Cardiac septum (tissue), 1 donor: ENCODE results near the gene ZNRF4. TPM values are rescaled to one million over a fixed set of nuclear protein-coding genes. Genes with fewer than 3 reads are reported as not detected.
"Not testable (repeated sequence)": the region's sequence is repeated elsewhere in the genome, so short reads cannot be mapped to it uniquely, and the experiment has no call there.

Source experiments
- DNase-seq: peaks from one replicate; pipeline ENCODE4 v3.0.0-alpha.2; 2020; ENCODE audit warnings: low spot score
- intact Hi-C: fragments of 100-400 bp; cut with DNase I; formaldehyde crosslinking; loops from one replicate; pipeline ENCODE4 v1.14.0; 2022
- total RNA-seq: library from RNA; stranded (reverse); fragmentation: NEBNext Ultra II Directional; extraction: Animal tissue kit (Norgen Biotek cat#: 25700); gene quantifications from one replicate; pipeline ENCODE4 v1.2.1, GENCODE V29; 2021
- donor health status: DM: no; HTN: no; CAD: no.

Gene ZNRF4
- total RNA-seq, 1 donor from 2014 or later = not detected

DNA sequence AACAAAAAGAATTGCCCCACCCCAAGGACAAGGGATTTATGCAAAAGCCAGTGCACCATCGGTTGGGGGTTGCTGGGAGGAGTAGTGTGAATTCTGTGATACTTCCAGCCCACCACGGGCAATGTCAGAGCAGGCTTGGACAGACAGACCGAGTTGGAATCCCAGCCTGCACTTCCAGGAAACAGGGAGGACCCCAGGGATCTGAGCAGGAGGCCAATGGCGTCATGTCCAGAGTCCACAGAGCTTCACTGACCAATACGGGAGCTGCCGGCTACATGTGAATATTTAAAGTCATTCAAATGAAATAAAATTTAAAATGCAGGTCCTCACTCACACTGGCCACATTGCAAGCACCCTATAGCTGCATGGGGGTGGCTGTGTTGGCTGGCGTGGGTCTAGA, 10.9 kb downstream of the ZNRF4 start:
- intact Hi-C loops = no loop called here
- no peak for DNase-seq

DNA sequence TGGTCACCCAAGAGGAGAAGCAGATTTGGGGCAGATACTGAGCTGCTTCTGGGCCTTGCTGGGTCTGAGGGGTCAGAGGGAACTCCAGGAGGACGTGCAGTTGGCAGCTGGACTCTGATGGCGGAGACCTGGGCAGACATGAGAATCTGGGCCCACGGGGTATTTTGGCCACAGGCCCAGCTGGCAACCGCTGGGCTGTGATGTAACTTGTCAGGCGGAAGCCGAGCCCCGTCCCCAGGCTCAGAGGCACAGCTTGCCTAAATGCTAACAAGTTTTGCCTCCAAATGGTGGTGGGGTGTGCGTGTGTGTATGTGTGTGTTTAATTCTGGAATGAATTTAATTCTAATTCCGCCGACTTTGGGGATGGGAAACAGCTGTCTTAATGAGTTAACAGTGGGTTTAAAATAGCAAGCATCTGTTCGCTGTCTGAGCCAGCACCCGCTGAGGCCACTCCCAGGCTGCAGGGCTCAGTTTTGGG, 11.6 kb downstream of the ZNRF4 start:
- no peak for DNase-seq
- intact Hi-C loops = no loop called here

DNA sequence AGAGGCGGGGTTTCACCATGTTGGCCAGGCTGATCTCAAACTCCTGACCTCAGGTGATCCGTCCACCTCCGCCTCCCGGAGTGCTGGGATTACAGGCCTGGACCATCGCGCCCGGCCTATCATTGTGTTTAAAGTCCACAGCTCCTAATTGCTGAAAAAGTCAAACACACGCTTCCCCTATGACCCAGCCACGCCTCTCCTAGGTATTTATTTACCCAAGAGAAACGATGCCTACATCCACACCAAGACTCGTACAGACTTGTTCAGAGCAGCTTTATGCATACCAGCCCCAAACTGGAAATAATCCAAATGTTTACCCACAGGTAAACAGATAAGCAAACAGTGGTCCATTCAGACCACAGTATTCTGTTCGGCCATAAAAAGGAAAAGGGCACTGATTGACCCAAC, 15.1 kb downstream of the ZNRF4 start:
- no peak for DNase-seq
- intact Hi-C loops = no loop called here

DNA sequence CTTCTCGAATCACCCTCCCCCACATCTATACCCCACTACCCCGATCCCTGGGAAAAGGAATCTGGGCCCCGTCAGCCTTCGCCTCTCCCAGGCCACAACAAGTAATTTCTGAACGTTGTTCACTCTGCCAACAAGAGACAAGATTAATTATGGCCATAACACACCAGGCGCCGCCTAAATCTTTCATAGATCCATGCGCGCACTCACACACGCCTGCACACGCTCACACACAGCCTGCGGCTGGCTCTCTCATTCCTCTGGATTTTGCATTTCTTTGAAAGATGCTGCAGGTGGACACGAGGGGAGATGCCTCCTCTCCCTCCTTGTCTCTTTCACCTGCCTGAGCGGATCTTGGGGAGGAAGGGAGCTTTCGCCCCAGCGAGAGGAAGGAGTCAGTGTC, 17.1 kb downstream of the ZNRF4 start:
- no peak for DNase-seq
- intact Hi-C loops = no loop called here

DNA sequence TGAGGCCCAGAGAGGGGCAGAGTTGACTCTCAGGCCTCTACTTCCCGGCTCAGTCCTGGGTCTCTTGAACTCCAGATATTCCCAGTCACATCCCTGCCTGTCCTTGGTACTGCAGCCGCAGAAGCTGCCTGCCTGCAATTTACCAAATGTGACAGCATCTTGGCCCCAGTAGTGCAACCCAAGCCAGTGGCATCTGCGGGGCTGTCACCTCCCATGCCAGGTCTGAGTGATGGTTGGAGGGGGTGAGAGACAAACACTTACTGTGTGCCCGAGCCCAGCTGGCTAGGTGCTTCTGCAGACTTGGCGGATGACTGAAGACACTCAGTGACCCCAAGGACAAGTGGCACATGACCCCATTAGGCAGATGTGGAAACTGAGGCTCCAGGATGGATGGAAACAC, 18.4 kb downstream of the ZNRF4 start:
- no peak for DNase-seq
- intact Hi-C loops = no loop called here

DNA sequence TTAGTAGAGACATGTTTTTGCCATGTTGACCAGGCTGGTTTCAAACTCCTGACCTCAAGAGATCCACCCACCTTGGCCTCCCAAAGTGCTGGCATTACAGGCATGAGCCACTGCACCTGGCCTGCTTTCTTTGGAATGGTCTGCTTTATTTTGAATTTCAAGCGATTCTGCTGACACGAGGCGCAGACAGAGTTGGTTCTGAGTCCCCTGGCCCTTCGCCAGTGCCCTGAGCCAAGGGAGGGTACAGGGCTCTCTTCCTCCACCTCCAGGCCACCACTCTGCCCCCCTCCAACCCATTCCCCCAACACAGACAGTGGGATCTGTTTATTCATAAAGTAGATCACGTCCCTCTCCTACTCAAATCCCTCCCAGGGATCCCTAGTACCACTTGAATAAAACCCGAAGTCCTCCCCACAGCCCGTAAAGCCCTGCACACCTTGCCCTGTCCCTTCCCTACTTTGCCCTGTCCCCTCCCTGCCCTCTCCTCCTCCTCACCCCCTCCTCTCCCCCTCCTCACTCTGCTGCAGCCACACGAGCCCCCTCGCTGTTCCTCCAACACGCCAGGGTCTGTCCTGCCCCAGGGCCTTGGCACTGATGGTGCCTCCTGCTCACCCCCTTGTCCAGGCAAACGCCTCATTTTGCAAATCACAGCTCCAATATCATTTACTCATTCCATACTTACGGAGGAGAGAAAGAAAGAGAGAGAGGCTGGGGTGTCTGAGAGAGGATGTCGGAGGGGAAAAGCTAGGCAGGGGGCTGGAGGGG, 22.4 kb downstream of the ZNRF4 start:
- no peak for DNase-seq
- intact Hi-C loops = no loop called here

DNA sequence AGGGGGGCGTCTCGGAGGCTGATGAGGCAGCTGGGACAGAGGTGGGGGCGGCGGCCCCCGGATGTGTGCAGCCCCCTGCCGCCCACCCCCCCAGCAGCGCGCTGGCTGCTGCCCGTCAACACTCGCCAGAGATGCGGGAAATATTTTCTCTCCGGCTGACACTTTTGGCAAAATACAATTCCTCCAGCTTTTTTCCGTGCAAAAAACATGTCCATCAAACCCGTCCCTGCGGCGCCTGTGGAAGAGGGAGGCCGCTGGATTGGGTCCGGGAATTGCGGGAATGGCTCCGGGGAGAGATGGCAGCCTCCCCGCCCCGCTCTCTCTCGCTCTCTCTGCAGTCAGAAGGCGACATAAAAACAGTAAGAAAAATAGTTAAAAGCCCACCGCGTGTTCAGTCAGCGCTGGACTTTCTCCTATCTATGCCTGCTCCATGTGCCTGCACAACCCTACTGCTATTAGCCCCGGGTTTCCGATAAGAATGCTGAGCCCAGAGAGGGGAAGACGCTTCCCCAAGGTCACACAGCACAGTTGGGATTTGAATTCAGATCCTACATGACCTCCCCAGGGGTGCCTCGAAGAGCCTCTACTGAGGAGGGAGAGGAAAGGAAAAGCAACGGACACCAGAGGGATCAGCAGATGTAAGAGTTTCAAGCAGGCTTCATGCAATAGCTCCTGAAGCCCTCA, 23.2 kb downstream of the ZNRF4 start:
- DNase-seq = no peak
- intact Hi-C loops = no loop called here

DNA sequence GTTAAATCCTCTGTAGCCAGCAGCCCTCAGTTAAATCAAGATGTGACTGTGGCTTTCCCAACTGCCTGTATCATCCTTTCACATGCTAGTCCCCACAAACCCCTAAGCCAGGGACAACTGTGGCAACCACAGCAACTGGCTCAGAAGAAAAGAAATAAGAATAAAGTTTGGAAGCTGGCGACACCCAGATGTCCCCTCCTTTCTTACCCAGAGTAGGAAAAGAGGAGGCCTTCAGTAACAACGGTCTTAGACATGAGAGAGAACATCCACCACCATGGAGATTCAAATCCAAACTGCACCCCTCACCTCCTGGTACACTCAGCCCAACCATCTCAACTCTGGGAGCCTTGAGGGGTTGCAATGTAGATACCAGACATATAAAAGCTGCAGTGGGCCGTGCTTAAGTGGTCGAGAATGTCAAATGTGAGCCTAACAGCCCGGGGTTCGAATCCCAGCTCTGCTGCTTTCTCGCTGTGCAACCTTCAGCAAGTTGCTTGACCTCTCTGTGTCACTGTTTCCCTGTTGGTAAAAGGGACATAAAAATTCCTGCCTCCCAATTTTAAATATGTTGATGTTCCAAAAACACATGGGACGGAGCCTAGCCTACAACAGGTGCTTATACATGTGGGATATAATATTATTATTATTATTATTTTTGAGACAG, 23.8 kb downstream of the ZNRF4 start:
- no peak for DNase-seq
- intact Hi-C loops = no loop called here

DNA sequence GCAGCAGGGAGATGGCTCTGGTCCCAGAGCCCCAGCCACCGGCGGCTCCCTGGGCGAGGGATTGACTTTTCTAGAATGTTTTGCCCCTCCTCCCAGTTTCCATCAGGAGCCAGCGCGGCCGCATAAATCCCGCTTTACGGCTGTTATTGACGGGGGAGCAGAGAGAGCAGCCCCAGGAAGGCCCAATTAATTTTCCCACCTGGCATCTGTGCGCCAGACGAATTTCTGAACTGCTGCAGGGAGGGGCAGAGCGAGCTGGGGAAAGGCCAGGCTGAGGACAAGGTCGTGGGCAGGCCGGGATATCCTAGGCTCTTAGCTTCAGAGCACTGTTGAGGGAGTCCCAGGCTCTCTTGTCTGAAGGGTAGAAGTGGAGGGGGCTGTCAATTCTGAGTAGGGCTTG, 24.7 kb downstream of the ZNRF4 start:
- intact Hi-C loops = no loop called here
- DNase-seq = no peak

DNA sequence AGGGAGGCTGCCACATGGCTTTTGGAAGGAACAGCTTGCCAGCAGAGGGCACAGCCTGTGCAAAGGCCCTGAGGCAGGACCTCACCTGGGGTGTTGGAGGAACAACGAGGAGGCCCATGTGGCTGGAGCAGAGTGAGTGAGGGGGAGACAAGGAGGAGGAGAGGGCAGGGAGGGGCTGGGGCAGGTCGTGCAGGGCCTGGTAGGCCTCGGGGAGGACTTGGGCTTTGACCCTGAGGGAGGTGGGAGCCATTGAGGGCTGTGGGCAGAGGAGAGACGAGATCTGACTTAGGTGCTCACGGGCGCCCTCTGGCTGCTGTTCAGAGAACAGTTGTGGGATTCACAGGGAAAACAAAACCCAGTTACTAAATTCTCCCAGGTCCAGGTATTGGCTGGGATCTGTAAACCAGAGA, 25.2 kb downstream of the ZNRF4 start:
- intact Hi-C loops = no loop called here
- no peak for DNase-seq

DNA sequence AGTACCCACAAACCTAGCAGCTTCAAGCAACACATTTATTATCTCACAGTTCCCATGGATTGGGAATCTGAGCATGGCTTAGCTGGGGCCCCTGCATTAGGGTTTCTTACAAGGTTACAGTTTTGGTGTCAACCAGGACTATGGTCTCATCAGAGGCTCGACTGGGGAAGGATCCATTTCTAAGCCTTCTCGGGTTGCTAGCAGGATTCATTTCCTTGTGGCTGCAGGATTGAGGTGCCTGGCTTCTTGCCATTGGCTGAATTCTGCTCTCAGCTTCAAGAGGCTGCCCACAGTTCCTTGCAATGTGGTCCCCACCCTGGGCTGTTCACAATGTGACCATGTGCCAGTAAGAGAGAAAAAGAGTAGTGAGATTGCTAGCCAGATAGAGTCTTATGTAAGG, 26.7 kb downstream of the ZNRF4 start:
- no peak for DNase-seq
- intact Hi-C loops = no loop called here

DNA sequence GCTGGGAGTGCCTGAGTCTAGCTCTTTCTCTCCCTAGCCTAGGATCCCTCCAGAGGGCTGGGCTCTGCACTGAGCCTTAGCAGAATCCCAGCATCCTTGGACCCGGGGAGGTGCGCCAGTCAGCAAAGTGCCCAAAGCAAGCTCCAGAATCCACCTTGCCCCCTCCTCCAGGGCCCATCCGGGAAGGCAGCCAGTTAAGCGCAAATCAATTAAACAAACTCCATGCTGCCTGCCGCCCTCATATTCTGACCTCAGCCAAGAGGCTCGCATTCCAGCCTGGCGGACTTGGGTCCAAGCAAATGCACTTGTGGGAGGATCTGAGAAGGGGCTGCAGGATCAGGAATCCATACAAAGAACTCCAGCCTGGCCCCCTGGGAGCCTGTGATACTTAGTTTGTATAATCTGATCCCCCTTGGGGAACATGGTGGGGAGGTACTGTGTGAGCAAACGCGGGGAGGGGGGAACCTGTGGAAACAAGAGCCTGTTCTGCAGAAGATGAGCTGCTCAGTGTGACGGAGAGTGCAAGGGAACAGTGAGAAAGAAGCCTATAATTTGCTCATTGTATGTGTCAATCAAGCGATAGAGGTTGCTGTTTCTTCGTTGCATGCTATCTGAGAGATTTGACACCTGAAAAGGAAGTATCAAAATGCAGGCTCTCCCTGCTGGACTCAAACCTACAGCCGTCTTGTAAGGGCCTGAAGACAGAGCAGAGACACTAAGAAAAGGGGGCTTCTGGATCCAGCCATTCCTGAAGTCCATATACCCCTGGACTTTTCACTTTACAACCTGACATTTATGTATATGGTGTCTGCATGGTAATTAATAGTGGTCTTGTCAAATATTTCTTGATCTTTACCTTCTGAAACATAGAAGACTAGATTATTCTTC, 29.4 kb downstream of the ZNRF4 start:
- intact Hi-C loops = no loop called here
- no peak for DNase-seq

DNA sequence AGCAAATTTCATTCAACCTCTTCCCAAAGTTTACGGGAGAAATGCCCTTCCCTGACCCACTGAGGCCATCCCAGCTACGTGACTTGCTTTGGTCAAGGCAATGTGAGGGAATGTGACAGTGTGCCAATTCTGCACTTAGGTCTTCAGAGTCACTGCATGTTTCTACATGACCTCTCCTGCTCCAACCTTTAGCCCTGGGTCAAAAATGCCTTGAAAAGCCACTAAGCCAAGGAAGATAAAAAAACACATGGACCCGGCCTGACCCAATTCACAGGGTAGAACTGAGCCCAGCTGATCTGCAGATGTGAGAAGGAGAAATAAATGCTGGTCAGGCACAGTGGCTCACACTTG, 30.0 kb downstream of the ZNRF4 start:
- no peak for DNase-seq
- intact Hi-C loops = no loop called here

DNA sequence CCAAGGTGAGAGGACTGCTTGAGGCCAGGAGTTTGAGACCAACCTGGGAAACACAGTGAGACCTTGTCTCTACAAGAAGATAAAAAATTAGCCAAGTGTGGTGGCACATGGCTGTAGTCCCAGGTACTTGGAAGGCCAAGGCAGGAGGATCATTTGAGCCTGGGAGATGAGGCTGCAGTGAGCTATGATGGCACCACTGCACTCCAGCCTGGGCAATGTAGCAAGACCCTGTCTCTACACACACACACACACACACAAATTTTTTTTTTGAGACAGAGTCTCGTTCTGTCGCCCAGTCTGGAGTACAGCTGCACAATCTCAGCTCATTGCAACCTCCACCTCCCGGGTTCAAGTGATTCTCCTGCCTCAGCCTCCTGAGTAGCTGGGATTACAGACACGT, 30.4 kb downstream of the ZNRF4 start:
- DNase-seq, intact Hi-C loops: not testable (repeated sequence)

DNA sequence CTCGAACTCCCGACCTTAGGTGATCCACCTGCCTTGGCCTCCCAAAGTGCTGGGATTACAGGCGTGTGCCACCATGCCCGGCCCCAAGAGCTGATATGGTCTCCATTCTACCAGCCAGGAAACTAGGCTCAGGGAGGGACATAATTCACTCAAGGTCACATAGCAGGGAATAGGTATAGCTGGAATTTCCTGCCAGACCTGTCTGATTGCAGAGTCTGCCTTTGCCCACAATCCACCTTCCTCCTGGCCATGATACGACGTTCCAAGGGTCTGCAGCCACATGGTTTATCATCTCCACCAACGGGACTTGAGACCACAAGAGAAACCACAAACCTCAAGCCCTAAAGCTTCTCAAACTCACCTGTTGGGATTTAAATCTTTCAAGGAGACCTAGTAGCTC, 32.0 kb downstream of the ZNRF4 start:
- intact Hi-C loops = no loop called here
- DNase-seq = no peak

DNA sequence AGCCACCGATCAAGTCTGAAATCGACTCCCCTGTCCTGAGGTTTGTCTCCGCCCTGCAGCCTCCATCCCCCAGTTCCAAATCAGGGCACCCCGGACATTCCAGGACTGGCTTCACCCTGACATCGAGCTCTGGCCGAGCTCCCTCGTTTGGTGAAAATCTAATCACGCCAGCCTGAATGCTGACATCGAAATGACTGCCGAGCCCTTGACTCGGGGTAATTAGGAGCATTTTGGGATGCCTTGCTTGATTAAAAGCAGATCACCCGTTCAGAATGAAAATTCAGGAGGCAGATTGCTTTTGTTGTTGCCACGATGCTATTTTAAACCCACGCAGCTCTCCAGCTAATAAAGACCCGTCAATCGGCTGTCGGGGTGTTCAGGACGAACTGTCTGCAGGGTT, 34.3 kb downstream of the ZNRF4 start:
- intact Hi-C loops = no loop called here
- DNase-seq = no peak

DNA sequence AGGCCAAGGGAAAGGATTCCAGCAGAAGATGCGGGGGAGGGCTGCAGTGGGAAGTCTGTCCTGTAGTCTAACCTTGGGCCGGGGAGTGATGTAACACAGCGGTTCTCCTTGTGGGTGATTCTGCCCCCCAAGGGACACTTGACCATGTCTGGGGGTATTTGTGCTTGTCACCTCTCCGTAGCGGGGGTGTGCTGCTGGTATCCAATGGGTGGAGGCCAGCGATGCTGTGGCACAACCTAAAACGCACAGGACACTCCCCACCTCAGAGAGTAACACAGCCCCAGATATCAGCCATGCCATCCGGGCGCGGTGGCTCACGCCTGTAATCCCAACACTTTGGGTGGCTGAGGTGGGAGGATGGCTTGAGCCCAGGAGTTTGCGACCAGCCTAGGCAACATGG, 36.3 kb downstream of the ZNRF4 start:
- intact Hi-C loops = no loop called here
- DNase-seq = no peak

DNA sequence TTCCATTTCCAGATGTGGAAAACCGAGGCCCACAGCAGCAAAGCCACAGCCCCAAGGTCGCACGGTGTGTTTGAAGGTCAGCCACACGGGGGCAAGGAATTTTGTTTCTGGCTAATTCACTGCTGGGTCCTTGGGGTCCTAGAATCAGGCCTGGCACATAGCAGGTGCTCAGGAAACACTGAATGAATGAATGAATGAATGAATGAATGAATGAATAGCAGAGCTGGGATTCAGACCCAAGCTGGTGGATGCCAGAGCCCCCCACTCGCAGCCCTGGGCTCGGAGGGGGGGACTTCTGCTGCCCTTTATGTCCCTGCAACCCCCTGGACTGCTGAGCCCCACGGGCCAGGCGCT, 37.0 kb downstream of the ZNRF4 start:
- intact Hi-C loops = no loop called here
- DNase-seq = no peak

DNA sequence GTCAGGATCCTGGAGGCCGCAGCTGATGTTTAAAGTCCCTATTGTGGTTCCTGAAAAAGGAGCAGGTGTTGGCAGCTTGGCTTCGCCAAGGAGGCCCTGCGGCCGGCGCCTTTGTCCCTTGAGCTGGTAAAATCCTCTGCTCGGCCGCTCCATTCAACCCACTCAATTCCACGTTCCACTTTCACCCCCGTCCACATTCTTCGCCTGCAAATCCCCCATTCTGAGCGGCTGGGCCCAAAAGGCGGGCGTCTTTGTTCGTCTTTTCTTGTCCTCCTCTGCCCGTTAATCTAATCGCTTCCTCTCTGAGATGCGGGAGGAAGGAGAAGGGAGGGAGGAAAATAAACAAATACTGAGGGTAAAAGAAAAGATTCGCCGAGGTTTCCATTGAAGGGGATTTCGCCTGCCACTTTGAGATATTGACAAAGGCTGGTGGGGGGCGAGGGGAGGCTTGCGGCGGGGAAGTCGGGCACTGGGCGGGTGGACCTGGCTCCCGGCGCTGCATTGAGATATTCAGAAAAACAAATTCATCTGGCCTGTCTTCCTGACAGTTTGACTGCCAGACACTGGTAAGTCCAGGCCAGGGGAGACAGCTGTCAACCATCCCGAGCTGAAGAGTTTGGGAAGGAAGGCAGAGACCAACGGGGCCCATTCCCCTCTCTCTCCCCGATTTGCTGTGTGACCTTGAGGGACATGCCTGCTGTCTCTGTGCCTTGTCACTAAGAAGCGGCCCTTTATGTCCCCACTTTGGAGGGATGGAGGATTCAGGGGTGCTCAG, 37.6 kb downstream of the ZNRF4 start:
- DNase-seq = no peak
- intact Hi-C loops = no loop called here
